MCF 10A (cell line): Measurements from ENCODE around the gene ZNF544. TPM values are rescaled to one million over a fixed set of nuclear protein-coding genes. Genes with fewer than 3 reads are reported as not detected.
A peak's percentile ranks its signal among the peaks of the same experiment; 100 is the strongest.
"Not testable (repeated sequence)": the region's sequence is repeated elsewhere in the genome, so short reads cannot be mapped to it uniquely, and the experiment has no call there.

Experiments
- BruUV-seq: library from RNA; stranded (reverse); fragments of 400-500 nt; replicated peaks from 2 replicates; lab custom pipeline; 2021; lab: Mats Ljungman, UMichigan
- CTCF ChIA-PET: fragments of 300-600 bp; sonication (Branson Sonifier 250); formaldehyde crosslinking; extraction: SDS; loops from one replicate; lab custom pipeline; 2021; ENCODE audit warnings: antibody characterized with exemption, inconsistent platforms; lab: Yijun Ruan, JAX
- POLR2A ChIA-PET: fragments of 300-600, 350-650 bp; sonication (Branson Sonifier 250); formaldehyde crosslinking; extraction: SDS; loops from one replicate; lab custom pipeline; 2020; ENCODE audit warnings: antibody characterized with exemption, inconsistent platforms; lab: Yijun Ruan, JAX
- DNase-seq: peaks from one replicate; pipeline ENCODE4 v3.0.0-alpha.2; 2018; ENCODE audit not compliant: unreplicated experiment
- H3K27ac Mint-ChIP-seq: one replicate; pipeline ENCODE4 v1.8.0; 2022; ENCODE audit warnings: mild to moderate bottlenecking, low read depth, mixed read lengths; ENCODE audit not compliant: unreplicated experiment
- H3K27me3 Mint-ChIP-seq: one replicate; pipeline ENCODE4 v1.8.0; 2022; ENCODE audit warnings: mixed read lengths; ENCODE audit not compliant: insufficient read depth, unreplicated experiment
- H3K36me3 Mint-ChIP-seq: one replicate; pipeline ENCODE4 v1.8.0; 2022; ENCODE audit warnings: mild to moderate bottlenecking, moderate library complexity, mixed read lengths; ENCODE audit not compliant: insufficient read depth, unreplicated experiment
- H3K4me1 Mint-ChIP-seq: one replicate; pipeline ENCODE4 v1.8.0; 2022; ENCODE audit warnings: mixed read lengths; ENCODE audit not compliant: insufficient read depth, unreplicated experiment
- H3K4me3 Mint-ChIP-seq: one replicate; pipeline ENCODE4 v1.8.0; 2022; ENCODE audit warnings: mild to moderate bottlenecking, moderate library complexity, mixed read lengths; ENCODE audit not compliant: unreplicated experiment
- H3K9me3 Mint-ChIP-seq: one replicate; pipeline ENCODE4 v1.8.0; 2022; ENCODE audit warnings: mixed read lengths; ENCODE audit not compliant: unreplicated experiment
- intact Hi-C: fragments of 100-400 bp; cut with micrococcal nuclease; formaldehyde crosslinking; loops from 2 replicates; pipeline ENCODE4 v1.14.1; 2022
- total RNA-seq: library from RNA; stranded (reverse); gene quantifications from 2 replicates; pipeline ENCODE4 v1.2.3, GENCODE V29; 2022
- TF ChIP-seq, protein P1 (sequence below): fragments of 200-600 bp; IDR thresholded peaks from one replicate; pipeline ENCODE4 v1.8.0; 2022; ENCODE audit warnings: antibody characterized with exemption, mild to moderate bottlenecking; ENCODE audit not compliant: unreplicated experiment

Gene ZNF544
- total RNA-seq, 1 experiment from 2014 or later = 42.3 TPM

DNA sequence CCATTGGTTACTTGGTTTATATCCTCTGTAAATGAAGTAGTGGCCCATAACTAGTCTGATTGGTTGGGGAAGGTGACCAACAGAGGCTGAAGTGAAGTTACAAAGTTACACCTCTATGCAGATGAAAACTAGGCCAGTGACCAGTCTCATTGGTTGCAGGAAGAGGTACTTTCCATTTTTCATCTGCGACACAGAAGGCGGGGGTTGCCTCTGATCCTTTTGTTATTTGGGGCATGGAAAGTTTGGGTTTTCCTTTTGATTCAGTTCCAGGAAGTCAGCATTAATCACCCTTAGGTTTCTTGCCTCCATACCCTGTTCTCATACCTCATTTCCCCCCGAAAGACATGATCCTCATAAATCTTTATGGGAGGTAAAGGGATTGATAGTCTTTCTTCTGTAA is 20.2 kb downstream of the ZNF544 start:
- DNase-seq = no peak
- BruUV-seq = no TSS peak
- peaks cover 98% of the 10 kb centered on the region for H3K36me3 Mint-ChIP-seq
- POLR2A ChIA-PET = interaction anchor here (1.8 kb wide), 1 partner anchor 21 kb away, joined by 6 read pairs; the partner anchor contains the start of gene ZNF544
- H3K4me3 Mint-ChIP-seq = no peak overlapping the region
- H3K9me3 Mint-ChIP-seq = peaks cover 10% of the 10 kb centered on the region
- intact Hi-C loops = no loop called here
- no peaks in the 10 kb centered on the region for H3K4me1 Mint-ChIP-seq
- CTCF ChIA-PET = interaction anchor here (0.6 to 1.0 kb wide), 2 partner anchors 18 to 258 kb away, joined by 3 to 6 read pairs; no protein-coding TSS in a partner anchor
- TF ChIP-seq, protein P1, sequence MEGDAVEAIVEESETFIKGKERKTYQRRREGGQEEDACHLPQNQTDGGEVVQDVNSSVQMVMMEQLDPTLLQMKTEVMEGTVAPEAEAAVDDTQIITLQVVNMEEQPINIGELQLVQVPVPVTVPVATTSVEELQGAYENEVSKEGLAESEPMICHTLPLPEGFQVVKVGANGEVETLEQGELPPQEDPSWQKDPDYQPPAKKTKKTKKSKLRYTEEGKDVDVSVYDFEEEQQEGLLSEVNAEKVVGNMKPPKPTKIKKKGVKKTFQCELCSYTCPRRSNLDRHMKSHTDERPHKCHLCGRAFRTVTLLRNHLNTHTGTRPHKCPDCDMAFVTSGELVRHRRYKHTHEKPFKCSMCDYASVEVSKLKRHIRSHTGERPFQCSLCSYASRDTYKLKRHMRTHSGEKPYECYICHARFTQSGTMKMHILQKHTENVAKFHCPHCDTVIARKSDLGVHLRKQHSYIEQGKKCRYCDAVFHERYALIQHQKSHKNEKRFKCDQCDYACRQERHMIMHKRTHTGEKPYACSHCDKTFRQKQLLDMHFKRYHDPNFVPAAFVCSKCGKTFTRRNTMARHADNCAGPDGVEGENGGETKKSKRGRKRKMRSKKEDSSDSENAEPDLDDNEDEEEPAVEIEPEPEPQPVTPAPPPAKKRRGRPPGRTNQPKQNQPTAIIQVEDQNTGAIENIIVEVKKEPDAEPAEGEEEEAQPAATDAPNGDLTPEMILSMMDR = no peak
- H3K27me3 Mint-ChIP-seq = no peaks in the 10 kb centered on the region
- H3K27ac Mint-ChIP-seq = no peak overlapping the region

DNA sequence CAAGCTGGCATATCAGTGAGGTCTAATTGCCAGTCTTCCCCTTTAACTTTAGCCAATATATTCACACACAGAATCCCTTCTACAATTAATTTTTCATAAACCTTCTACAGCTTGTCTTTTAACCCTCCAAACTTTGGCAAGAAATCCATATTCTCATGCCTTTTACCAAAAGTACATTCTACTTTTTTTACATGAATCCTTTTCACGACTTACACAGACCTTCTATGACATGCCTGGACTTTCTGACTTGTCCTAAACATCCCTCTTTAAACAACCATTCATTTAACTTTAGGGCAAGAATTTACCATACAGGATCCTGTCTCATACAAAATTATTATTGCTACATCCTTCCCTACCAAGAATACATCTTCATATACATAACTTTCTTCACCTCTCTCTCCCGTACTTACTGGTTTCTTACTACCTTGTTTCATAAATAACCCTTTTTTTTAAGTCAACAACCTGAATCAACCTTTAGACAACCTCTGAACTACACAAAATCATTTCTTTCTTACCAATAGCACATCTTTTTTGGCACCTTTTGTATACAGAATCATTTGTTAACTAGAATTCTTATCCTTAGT is 23.5 kb downstream of the ZNF544 start:
- CTCF ChIA-PET = no interaction called here
- intact Hi-C loops = no loop called here
- no peaks in the 10 kb centered on the region for H3K27me3 Mint-ChIP-seq
- POLR2A ChIA-PET = no interaction called here
- H3K27ac Mint-ChIP-seq = no peak overlapping the region
- no peak overlapping the region for H3K4me3 Mint-ChIP-seq
- H3K4me1 Mint-ChIP-seq = no peaks in the 10 kb centered on the region
- TF ChIP-seq, protein P1 = no peak
- peaks cover 100% of the 10 kb centered on the region for H3K36me3 Mint-ChIP-seq
- no TSS peak for BruUV-seq
- H3K9me3 Mint-ChIP-seq = peaks cover 19% of the 10 kb centered on the region
- peak; percentile 44 for DNase-seq

DNA sequence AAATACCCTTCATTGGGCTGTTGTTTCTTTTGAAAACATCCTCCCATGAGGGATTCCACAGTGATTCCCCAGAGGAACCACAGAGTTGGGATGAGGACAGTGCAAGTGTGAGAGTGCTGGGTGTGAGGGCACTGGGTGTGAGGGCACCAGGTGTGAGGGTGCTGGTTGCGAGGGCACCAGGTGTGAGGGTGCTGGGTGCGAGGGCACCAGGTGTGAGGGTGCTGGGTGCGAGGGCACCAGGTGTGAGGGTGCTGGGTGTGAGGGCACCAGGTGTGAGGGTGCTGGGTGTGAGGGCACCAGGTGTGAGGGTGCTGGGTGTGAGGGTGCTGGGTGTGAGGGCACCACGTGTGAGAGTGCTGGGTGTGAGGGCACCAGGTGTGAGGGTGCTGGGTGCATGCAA is 29.5 kb downstream of the ZNF544 start:
- H3K4me3 Mint-ChIP-seq, BruUV-seq, DNase-seq, H3K4me1 Mint-ChIP-seq, intact Hi-C loops, POLR2A ChIA-PET, H3K27me3 Mint-ChIP-seq, H3K27ac Mint-ChIP-seq, CTCF ChIA-PET: not testable (repeated sequence)
- H3K9me3 Mint-ChIP-seq = peaks cover 25% of the 10 kb centered on the region
- H3K36me3 Mint-ChIP-seq = peaks cover 98% of the 10 kb centered on the region

DNA sequence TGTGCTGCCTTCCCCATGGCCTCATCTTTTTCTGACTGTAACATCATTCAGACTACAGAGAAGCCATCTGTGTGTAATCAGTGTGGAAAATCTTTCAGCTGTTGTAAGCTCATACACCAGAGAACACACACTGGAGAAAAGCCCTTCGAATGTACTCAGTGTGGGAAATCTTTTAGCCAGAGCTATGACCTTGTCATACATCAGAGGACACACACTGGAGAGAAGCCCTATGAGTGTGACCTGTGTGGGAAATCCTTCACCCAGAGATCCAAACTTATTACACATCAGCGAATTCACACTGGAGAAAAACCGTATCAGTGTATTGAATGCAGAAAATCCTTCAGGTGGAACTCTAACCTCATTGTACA is 32.9 kb downstream of the ZNF544 start:
- Mint-ChIP-seq H3K9me3 (peaks cover 16% of the 10 kb centered on the region), H3K4me3 (no peak overlapping the region), H3K36me3 (peaks cover 78% of the 10 kb centered on the region), H3K27ac (no peak overlapping the region), H3K4me1 (no peaks in the 10 kb centered on the region), H3K27me3 (no peaks in the 10 kb centered on the region)
- BruUV-seq = no TSS peak
- ChIA-PET POLR2A (interaction anchor here (1.0 kb wide), 1 partner anchor 17 kb away, joined by 5 read pairs; the partner anchor contains the start of gene ZNF8), CTCF (interaction anchor here (1.4 kb wide), 1 partner anchor 10 kb away, joined by 4 read pairs; no protein-coding TSS in a partner anchor)
- TF ChIP-seq, protein P1 = no peak
- intact Hi-C loops = no loop called here
- DNase-seq = no peak
